NAMALWA (cell line): ENCODE data around the gene EBF3.

Source experiments
- DNase-seq: peaks from one replicate; pipeline ENCODE4 v3.0.0-alpha.2; 2015; ENCODE audit warnings: low spot score

EBF3 gene

GRCh38 chr10:129836253-129836652 lies 127.8 kb downstream of the EBF3 start:
- DNase-seq: no peak

- no peak for DNase-seq
Measured at GRCh38 chr10:129833994-129834739, 129.9 kb downstream of the EBF3 start.

DNA sequence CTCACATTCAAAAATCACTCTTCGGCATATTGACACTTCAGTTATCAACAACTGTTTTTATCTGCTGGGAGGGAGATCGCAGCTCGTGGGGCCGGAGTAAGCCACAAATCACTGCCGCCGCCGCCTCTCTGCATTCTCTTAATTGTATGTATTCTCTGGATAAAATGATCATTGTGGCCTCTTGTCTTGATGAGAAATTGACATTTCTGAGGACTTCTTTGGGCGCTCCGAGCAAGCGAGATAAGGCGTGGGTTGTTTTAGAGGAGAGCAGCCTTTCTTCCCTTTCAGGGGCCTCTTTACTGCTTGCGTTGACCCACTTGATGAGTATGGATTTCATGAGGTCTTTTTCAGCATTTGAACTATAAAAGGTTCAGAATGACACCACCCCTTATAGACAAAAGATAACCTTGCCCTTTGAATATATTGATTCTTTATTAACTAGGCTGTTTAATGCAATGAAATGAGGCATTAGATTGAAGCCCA lies 130.6 kb downstream of the EBF3 start:
- DNase-seq: no peak

DNA sequence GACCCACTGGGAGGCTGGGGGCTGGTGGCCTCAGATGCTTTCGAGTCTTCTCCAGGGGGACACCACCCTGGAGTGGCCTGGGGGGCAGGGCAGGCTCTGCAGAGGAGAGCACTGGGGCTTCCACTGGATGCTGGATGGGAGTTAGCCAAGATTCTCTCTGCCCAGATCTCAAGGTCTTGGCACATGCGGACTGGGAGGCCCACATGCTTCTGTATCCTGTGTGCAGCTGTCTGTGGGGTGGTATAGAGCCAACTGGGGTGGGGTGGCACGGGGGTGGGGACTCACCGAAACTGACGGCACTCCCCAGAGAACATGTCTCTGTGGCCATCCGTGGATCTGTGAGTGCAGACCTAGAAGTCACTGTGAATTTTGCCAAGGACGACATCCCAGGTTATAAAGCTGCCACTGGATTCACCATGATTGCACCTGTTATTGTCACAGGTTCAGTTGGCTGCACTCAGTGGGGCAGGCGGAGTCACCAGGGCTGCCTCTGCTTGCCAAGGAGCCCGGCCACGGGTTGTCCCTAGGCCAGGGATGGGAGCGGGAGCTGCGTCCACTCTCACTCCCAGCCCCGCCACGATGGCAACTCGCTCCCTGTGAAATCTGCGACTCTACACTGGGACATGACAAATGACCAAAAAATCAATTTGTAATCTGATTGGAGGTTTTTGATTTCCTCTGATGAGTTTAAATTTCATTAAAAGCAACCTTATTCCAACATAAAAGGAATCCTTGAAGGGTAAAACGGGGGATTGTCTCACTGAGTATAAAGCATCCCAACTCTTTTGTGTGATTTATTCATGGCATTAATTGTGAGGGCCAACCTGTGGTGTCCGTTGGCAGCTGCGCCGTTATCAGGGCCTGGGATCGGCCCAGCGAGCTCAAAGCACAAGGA lies 131.3 kb downstream of the EBF3 start:
- no peak for DNase-seq

GRCh38 chr10:129831150-129831549 lies 132.9 kb downstream of the EBF3 start:
- no peak for DNase-seq

- DNase-seq: no peak
Measured at GRCh38 chr10:129825826-129826225, 138.2 kb downstream of the EBF3 start.

DNA sequence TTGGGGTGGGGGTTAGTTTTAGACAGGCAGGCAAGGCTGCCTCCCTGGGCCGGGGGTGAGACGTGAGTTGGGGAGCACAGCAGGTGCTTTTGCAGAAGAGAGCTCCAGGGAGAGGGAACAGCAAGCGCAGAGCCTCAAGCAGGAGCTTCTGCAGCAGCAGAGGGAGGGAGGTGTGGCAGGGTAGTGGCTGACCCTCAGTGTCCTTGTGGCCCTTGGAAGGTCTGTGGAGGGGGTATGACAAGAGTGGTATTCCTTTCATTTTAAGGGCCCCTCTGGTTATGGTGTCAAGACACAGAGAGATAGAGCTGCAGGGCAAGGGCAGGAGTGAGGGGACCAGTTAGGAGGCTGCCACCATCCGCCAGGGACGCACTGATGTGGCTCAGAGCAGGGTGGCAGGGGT lies 138.9 kb downstream of the EBF3 start:
- no peak for DNase-seq

- no peak for DNase-seq
Measured at GRCh38 chr10:129820451-129820850, 143.6 kb downstream of the EBF3 start.

DNA sequence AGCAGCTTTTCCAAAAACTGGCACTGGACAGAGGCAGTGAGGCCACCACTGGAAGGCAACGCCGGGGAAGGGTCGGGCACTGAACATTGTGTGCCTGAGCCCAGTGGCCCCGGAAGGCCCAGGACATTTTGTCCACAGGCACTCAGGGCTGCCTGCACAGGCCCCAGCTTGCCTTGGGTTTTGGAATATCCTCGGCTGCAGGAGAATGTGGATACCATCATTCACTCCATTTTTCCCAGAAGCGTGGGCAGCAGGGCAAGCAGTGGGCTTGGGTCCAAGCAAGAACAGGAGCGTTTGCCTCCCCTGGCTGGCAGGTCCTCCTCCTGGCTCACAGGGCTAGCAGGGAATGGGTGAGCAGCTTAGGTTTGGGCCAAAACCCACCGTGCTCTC lies 147.4 kb downstream of the EBF3 start:
- DNase-seq: no peak

GRCh38 chr10:129815898-129816655 lies 148.0 kb downstream of the EBF3 start:
- no peak for DNase-seq

GRCh38 chr10:129814681-129815646 lies 149.1 kb downstream of the EBF3 start:
- no peak for DNase-seq

GRCh38 chr10:129812398-129812797 lies 151.7 kb downstream of the EBF3 start:
- DNase-seq: no peak

- no peak for DNase-seq
Measured at GRCh38 chr10:129811208-129811607, 152.9 kb downstream of the EBF3 start.

- no peak for DNase-seq
Measured at GRCh38 chr10:129809841-129810240, 154.2 kb downstream of the EBF3 start.

- DNase-seq: no peak
Measured at GRCh38 chr10:129809431-129809830, 154.6 kb downstream of the EBF3 start.

DNA sequence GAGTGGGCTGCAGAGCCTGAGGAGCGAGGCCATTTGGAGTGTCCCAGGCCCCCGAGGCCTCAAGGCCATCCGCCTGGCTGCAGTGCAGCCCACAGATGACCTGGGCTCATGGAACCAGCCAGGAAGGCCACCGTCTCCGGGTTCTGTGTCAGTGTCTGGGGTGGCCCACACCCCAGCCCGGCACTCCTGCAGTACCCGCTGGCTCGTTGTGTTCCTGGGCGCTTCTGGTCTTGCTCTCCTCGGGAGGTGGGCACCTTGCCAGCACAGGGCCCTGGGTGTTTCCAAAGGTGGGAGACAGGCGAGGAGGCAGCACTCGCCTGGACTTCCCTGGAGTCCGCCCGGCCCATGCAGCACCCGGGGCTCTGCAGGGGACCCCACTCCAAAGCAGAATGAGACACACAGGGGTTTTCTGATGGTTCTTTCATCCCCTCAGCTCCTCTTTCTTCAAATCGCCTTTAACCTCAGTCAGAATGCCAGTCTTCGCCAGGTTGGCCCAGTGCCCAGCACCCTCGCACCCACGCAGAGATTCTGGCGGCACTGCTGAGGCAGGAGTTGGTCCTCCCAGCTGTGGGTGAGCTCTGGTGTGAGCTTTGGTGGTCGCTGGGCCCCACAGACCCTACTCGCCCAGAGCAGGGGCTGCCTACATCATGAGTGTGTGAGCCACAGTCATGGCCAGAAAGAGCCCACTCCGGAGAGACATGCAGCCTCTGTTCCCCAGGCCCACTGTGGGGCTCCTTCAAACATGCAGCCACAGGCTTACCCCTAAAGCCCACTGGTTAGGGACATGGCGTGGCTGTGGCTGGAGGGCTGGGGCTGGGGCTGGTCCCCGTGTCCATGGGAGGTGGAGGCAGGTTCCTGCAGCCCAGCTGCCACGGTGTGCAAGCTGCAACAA lies 155.7 kb downstream of the EBF3 start:
- no peak for DNase-seq

- DNase-seq: no peak
Measured at GRCh38 chr10:129807211-129807610, 156.9 kb downstream of the EBF3 start.

DNA sequence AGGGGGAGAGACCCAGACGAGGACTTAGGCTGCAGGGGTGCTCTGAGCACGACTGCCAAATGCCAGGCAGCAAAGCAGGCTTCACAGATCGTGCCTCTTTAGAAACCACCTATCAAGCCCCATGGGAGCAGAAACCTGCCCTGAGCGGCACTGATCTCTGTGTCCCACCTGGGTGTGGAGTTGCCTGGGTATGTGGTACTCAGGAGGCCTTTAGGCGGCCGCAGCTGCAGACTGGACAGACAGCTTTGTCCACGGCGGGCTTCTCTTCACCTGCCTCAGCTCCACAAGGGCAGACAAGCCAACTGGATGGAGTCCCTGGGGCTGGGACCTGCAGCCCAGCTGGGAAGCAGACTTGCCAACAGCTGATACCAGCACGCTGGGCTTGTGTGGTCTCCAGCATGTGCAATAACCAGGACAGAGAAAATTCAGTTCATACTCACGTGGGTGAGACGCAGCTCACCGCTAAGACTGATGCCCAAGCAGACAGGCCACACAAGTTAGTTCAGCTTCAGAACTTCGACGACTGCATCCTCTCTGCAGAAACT lies 163.2 kb downstream of the EBF3 start:
- no peak for DNase-seq

DNA sequence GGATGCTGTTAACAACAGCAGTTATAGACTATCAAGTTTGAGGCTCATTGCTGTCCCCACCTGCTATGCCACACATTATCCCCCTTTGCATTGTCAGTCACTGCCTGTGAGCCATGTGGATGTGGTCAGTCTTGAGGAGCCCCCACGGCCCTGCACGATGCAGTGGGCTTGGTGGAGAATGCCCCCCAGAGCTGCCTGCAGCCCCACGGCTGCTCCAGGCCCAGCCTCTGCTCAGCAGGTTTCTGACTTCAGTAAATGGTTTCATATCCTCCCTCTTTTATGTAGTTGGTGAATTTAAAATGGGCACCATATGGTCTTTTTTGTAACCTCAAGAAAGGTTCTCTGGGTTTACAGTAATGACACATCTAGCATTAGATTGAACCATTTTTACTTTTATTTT lies 164.1 kb downstream of the EBF3 start:
- no peak for DNase-seq
